HFF-Myc (cell line): ENCODE measurements around the gene PARVB.

Experiments used
- DNase-seq: peaks from one replicate; pipeline ENCODE4 v3.0.0-alpha.2; 2011; ENCODE audit warnings: low read depth; ENCODE audit errors: extremely low read depth
- H3K4me3 ChIP-seq: replicated peaks from 2 replicates; pipeline ENCODE4 v1.5.1; 2011; ENCODE audit warnings: low read depth, mild to moderate bottlenecking, control low read depth, low read length
- TF ChIP-seq, protein P1 (sequence below): IDR thresholded peaks from 2 replicates; pipeline ENCODE4 v1.5.1; 2012; ENCODE audit warnings: mild to moderate bottlenecking, low read depth, low read length, control low read depth; ENCODE audit errors: missing control alignments

The PARVB gene

DNA sequence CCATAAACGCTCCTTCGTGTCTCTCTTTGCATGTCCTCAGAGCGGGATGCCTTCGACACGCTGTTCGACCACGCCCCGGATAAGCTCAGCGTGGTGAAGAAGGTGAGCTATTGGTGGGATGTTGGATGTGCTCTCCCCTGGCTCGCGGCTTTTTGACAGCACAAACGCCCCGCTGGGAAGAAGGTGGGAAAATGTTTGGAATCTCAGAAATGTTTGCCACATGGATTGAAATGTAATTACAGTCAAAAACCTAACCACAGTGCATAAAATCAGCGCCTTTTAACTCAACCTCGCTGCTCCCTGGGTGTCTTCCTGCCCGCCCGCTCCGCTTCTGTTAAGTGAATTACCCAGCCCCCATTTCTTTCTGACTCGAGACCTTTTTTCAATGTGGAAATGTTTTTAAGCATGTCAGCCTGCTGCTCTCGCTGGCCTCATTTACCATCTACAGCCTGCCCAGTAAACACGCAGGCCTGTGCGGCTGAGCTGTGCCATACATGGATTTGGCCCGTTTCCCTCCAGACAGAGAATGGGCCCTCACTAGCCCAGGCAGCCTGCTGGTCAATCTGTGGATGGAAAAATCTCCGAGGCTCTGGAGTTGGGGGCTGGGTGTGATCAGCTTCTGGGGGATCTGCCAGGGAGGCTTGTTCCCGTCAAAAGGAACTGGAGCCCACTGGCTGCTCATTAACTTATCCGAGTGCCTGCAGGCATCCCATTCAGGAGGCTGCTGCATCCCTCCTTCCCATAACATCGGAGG is 123.9 kb downstream of the PARVB start:
- no peak overlapping the region for H3K4me3 ChIP-seq
- TF ChIP-seq, protein P1, sequence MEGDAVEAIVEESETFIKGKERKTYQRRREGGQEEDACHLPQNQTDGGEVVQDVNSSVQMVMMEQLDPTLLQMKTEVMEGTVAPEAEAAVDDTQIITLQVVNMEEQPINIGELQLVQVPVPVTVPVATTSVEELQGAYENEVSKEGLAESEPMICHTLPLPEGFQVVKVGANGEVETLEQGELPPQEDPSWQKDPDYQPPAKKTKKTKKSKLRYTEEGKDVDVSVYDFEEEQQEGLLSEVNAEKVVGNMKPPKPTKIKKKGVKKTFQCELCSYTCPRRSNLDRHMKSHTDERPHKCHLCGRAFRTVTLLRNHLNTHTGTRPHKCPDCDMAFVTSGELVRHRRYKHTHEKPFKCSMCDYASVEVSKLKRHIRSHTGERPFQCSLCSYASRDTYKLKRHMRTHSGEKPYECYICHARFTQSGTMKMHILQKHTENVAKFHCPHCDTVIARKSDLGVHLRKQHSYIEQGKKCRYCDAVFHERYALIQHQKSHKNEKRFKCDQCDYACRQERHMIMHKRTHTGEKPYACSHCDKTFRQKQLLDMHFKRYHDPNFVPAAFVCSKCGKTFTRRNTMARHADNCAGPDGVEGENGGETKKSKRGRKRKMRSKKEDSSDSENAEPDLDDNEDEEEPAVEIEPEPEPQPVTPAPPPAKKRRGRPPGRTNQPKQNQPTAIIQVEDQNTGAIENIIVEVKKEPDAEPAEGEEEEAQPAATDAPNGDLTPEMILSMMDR = no peak
- DNase-seq = no peak

DNA sequence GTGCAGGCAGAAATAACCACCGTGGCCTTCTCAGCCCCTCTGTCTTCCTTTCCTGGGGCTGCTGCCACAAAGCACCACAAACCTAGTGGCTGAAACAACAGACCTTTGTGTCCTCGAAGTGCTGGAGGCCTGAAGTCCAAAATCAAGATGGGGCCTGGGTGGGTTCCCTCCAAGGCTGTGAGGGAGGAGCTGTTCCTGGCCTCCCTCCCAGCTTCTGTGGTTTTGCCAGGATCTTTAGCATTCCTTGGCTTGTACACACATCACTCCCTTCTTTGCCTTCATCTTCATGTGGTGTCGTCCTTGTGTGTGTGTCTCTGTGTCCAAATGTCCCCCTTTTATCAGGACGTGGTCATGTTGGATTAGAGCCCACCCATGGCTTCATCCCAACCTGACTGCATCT is 127.6 kb downstream of the PARVB start:
- no peak overlapping the region for H3K4me3 ChIP-seq
- DNase-seq = peak; percentile 50
- TF ChIP-seq, protein P1 = no peak

DNA sequence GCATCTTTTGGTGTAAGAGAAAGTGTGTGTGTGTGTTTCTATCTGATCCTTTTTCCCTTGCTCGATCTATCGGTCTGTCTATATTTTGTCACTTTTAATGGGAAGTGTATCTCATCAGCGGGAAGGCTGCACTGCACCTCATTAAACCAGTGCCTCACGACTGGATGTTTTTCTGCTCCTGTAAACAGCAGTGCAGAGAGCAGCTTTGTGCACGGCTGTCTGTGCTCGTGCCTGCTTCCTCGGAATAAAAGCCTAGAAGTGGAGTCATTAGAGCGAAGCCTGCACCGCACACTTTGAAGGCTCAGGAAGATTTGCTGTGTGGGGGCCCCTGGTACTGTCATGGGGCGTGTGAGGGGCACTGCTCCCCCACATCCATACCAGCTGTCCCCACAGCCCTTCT is 129.6 kb downstream of the PARVB start:
- DNase-seq = no peak
- TF ChIP-seq, protein P1 = no peak
- no peak overlapping the region for H3K4me3 ChIP-seq

GRCh38 chr22:44154436-44154942 is 130.4 kb downstream of the PARVB start:
- no peak overlapping the region for H3K4me3 ChIP-seq
- no peak for DNase-seq
- TF ChIP-seq, protein P1 = no peak

- no peak for DNase-seq
Measured at GRCh38 chr22:44155115-44155514, 131.0 kb downstream of the PARVB start.

DNA sequence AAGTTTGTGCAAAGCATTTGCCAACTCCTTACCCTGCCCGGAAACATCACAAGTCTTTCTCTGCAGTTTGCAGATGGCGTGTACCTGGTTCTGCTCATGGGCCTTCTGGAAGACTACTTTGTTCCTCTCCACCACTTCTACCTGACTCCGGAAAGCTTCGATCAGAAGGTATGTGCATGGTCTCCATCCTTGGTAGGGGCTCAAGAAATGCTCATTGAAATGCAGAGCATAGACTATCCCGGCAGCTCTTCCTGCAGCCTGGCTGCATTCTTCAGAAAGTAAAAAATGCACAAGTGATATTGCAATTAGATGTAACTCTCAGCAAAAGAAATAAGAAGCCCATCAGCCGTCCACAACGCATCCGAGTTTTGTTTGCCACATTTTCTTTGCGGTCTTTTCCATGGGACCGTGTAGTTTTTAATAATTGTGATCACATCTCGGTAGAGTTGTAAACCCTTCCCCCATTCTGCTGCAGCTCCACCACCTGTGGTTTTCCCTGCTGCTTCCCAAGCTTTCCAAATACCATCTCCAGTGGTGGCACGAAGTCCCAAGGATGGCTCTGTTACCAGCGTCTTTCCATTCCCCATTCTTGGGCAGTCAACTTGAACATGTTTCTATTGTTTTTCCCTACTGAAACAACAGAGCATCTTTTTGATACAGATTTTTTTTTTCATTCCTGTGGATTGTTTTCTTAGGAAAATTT is 134.0 kb downstream of the PARVB start:
- no peak for DNase-seq

More at GRCh38 chr22:44155115-44155514, 131.0 kb downstream of the PARVB start:
- no peak overlapping the region for H3K4me3 ChIP-seq
- TF ChIP-seq, protein P1 = no peak

More for the DNA sequence above, 134.0 kb downstream of the PARVB start:
- H3K4me3 ChIP-seq = no peak overlapping the region
- TF ChIP-seq, protein P1 = no peak
